HFF-Myc (cell line): ENCODE results near the gene BNIP1.

Source experiments
- DNase-seq: peaks from one replicate; pipeline ENCODE4 v3.0.0-alpha.2; 2011; ENCODE audit warnings: low read depth; ENCODE audit errors: extremely low read depth
- H3K4me3 ChIP-seq: replicated peaks from 2 replicates; pipeline ENCODE4 v1.5.1; 2011; ENCODE audit warnings: low read depth, mild to moderate bottlenecking, control low read depth, low read length
- TF ChIP-seq, protein P1 (sequence below): IDR thresholded peaks from 2 replicates; pipeline ENCODE4 v1.5.1; 2012; ENCODE audit warnings: mild to moderate bottlenecking, low read depth, low read length, control low read depth; ENCODE audit errors: missing control alignments

BNIP1 gene

DNA sequence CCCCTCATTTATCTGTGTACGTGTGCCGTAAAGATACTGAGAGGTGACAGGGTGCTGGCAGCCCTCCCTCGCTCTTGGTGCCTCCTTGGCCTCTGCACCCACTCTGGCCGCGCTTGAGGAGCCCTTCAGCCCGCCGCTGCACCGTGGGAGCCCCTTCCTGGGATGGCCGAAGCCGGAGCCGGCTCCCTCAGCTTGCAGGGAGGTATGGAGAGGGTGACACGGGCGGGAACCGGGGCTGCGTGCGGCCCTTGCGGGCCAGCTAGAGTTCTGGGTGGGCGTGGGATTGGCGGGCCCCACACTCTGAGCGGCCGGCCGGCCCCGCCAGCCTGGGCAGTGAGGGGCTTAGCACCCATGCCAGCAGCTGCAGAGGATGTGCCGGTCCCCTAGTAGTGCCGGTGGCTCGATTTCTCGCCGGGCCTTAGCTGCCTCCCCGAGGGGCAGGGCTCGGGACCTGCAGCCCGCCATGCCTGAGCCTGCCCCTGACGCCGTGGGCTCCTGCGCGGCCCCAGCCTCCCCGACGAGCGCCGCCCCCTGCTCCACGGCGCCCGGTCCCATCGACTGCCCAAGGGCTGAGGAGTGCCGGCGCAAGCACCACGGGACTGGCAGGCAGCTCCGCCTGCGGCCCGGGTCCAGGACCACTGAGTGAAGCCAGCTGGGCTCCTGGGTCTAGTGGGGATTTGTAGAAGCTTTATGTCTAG is 69.1 kb downstream of the BNIP1 start:
- DNase-seq, result no peak
- no peak overlapping the region for H3K4me3 ChIP-seq
- TF ChIP-seq, protein P1, sequence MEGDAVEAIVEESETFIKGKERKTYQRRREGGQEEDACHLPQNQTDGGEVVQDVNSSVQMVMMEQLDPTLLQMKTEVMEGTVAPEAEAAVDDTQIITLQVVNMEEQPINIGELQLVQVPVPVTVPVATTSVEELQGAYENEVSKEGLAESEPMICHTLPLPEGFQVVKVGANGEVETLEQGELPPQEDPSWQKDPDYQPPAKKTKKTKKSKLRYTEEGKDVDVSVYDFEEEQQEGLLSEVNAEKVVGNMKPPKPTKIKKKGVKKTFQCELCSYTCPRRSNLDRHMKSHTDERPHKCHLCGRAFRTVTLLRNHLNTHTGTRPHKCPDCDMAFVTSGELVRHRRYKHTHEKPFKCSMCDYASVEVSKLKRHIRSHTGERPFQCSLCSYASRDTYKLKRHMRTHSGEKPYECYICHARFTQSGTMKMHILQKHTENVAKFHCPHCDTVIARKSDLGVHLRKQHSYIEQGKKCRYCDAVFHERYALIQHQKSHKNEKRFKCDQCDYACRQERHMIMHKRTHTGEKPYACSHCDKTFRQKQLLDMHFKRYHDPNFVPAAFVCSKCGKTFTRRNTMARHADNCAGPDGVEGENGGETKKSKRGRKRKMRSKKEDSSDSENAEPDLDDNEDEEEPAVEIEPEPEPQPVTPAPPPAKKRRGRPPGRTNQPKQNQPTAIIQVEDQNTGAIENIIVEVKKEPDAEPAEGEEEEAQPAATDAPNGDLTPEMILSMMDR, result no peak
